GM19035 (cell line): Measurements from ENCODE around the gene GLI3.

Experiments used
- ATAC-seq: cut with Tn5 transposase; IDR thresholded peaks from one replicate; pipeline ENCODE4 v1.9.1; 2021; ENCODE audit not compliant: unreplicated experiment

The GLI3 gene

DNA sequence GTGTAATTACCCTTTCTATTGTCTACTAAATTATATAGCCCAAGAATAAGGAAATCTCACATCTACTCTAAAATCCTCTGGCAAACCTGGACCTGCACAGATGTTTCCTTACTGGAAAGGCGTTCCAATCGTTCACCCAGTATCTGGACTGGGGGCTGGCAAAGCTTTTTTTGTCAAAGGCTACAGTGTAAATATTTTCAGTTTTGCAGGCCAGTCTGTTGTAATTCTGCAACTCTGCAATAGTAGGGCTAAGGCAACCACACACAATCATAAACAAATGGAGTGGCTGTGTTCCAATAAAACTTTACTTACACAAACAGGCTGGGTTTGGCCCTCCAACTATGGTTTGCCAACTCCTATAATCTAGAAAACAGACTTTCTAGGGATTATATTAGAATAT lies 56.2 kb downstream of the GLI3 start:
- ATAC-seq: no peak

GRCh38 chr7:42176724-42177101 lies 60.3 kb downstream of the GLI3 start:
- ATAC-seq: no peak

DNA sequence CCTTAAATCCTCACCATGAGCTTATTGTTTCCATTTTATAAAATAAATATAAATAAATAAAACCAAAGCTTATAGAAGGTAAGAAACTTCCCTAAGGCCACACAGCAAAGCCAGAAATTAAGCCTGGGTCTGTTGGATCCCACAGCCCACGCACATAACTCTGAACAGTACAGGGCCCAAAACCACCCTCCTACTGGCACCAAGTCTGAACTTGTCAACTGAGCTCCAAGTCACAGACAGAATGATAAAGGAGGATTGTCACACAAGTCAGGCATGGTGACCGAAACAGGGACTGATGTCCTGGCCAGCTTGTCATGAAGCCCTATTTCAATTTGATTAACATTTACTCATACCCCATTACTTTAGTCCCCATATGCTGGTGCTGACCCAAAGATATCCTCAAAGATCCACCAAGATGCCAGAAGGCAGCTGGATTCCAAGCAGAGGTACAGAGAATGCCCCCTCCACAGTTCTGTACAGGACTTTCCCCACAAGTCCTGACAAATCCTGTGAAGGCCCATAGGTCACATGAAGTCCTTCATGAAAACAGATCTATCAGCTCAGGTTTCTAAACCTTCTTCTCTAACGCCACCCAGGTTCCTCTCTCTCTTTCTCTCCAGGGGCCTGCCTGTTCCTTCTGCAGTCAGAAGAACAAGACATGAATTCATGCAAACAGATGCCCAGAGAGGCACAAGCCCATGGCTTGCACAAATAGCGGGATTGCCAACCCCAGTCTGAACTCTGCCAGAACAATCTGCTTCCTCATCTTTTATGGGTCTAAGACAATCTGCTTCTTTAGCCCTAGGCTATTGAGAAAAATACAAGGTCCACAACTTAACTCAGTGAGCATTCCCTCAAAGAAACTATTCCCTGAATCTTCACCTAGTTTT lies 60.9 kb downstream of the GLI3 start:
- no peak for ATAC-seq

DNA sequence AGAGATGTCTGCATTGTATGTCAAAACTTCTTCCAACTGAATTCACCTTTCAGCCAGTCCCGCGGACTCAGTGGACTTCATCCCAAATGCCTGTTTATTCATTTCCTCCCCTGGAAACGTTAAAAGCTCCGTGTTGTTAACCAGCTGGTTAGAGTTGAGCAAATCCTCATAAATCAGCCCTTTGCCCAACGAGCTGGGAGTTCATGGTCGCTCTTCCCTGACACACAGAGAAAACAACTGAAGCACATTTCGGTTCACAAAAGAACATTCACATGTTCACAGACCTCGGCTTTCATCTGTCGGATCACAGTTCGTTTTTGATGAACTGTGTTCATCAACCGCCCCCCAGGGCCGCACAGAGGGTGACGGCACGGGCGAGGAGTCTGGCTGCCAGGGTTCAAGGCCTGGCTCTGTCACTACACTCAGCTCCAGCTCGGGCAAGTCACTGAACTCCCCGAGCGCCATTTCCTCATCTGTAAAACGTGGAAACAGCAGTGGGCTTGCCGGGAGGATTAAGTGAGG lies 62.6 kb downstream of the GLI3 start:
- ATAC-seq: no peak

- no peak for ATAC-seq
Observed at GRCh38 chr7:42170724-42171123, 66.3 kb downstream of the GLI3 start.

- ATAC-seq: no peak
Observed at GRCh38 chr7:42168512-42168911, 68.5 kb downstream of the GLI3 start.

DNA sequence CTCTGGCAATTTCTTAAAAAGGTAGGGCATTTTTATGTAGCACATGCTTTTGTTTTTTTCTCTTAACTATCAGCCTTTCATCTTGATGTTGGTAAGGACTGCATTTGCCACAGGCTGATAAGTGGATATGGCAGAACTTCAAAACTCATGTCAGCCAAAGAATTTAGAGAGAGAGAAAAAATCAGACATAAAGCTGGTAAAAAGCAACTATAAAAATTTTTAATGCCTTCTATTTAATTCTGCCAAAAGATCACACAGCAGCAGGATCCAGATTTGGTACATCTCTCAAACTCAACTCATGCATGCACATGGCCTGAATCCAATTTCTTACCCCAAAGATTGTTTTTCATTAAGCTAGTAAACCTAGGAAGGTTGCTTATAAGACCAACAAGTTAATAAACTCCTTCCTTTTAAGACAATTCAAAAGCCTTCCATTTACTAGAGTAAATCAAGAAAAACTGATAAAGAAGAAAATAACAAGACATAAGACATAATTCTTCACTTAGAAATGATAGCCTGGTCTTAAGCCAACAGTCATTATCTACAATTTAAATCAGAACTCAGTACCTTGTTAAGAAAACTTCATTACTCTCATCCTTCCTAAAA lies 69.3 kb downstream of the GLI3 start:
- no peak for ATAC-seq

DNA sequence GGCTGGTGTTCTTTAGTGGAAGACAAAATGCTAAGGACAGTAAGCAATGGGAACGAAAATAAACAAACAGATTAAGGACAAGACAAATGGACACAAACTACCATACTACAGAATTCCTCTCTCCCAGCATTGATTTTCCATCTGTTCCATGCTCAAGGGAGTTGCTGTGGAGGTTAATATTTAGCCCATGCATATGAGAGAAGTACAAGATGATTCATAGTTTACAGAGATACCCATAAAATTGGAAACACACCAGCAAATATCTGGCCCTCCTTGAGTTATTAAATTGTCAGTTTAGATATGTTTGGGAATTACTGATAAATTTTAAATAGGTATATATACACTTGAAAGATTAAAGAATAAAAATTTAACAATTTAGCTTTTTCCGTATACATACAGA lies 69.8 kb downstream of the GLI3 start:
- ATAC-seq: no peak

- ATAC-seq: no peak
Observed at GRCh38 chr7:42164881-42165428, 72.1 kb downstream of the GLI3 start.

GRCh38 chr7:42162560-42163325 lies 74.3 kb downstream of the GLI3 start:
- ATAC-seq: no peak

- ATAC-seq: no peak
Observed at GRCh38 chr7:42161719-42162118, 75.3 kb downstream of the GLI3 start.

DNA sequence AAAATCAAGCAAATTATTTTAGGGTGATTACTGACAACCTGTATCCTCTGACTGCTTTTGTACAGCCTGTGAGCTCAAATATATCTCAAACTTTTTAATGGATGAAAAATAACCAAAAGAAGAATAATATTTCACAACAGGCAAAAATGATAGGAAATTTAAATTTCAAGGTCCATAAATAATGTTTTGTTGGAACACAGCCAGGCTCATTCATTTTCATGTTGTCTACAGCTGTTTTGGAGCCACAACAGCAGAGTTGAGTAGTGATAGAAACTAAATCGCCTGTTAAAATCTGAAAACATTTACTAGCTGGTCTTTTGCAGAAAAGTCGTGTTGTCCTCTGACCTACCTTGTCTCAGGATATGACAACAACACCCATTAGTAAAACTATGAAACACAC lies 75.9 kb downstream of the GLI3 start:
- no peak for ATAC-seq

GRCh38 chr7:42159130-42159529 lies 77.9 kb downstream of the GLI3 start:
- no peak for ATAC-seq

- no peak for ATAC-seq
Observed at GRCh38 chr7:42156967-42157721, 79.9 kb downstream of the GLI3 start.

DNA sequence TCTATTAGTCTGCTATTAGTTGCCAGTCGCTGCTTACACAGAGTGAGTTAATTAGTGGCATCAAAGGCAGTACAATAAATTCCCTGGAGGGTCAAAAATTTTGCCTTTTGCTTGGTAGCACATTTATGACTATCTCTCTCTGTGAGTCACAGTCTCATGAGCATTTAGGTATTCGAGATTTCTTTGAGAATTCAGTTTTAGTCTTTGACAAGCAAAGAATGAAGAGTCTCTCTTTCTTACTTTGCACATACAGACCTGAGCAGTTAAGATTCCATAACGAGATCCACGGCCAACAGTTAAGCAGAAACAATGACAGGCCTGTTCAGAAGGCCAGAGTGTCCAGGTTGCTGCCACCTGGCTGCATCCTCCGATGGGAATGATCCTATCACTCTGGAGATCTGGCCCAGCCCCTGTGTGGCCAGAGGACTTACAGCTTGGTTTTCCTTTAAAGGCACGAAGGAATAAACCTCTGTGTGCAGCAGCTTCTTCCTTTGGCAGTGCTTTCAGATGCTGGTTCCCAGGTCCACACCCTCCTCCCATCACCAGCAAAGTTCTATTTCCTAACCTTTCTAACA lies 80.6 kb downstream of the GLI3 start:
- ATAC-seq: no peak

DNA sequence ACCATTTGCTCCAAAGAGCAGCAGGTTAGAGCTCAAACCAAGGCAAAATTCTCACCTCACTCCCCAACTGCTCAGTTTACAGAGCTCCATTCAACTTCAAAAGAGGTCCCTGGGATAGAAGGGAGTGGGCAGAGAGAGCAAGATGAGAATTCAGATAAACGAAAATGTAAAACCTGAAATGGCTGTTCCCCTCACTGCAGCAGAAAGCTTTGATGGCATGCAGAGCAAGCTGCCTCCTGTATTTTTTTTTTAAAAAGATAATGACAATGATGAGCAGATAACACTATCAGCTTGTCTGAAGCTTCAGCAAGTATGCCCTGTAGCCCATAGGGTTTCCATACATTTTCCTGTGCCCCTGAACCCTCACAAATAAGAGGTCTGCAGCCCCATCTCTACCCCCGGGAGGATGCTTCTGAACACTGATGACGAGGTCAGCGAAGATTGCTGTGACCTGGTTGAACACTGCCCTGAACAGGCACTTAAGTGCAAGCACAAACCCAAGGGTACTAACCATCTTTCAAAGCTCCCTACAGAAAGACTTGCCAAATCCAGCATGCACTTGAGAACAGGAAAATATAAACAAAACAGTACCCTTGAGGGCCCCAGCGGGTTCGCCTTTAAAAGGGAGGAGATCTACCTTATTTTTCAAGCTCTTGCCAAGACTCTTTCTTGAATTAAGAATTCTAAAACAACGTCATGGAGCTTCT lies 81.3 kb downstream of the GLI3 start:
- no peak for ATAC-seq

- no peak for ATAC-seq
Observed at GRCh38 chr7:42154173-42154572, 82.8 kb downstream of the GLI3 start.

DNA sequence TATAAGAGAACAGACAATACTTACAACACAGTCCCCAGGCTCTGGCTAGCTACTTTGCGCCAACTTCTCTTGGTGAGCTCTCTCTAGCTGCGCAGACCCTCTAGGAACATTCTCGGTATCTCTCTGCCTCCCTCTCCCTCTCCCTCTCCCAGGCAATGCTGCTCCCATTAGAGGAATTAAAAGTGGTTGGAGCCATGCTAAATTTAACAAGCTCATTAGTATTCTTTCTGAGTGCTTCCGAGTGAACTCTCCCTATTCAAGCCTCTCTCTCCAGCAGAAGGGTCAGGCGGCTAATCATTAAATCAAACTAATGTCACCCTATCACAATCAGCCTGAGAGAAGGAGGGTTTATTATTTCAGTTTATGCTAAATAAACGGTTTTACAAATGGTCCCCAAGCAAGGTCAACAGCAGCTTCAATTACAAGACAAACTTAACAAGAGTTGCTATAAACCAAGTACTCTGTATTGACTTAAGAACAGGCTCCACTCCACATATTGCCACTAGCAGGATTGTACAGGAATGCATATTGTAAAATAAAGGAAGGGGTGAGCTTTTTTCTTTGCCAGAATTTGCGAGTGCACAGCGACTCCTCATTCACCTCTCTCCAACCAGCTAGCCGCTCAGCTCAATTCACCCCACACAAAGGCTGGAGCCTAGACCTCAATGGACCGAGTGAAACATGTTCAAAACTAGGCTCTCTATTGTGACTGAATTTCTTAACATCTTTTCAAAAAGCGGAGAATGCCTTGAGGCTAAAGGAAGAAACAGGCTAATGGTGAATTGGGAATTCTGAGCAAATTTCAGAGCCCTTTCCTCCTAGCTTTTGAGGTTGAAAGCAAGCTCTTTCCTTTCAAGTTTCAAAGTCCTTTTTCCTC lies 84.4 kb downstream of the GLI3 start:
- ATAC-seq: no peak

- no peak for ATAC-seq
Observed at GRCh38 chr7:42151309-42151708, 85.7 kb downstream of the GLI3 start.
